IMR-90 (cell line): ENCODE data around the gene OPCML. TPM values are rescaled to one million over a fixed set of nuclear protein-coding genes. Genes with fewer than 3 reads are reported as not detected.

Source experiments
- ATAC-seq: fragments of 200-7000 bp; cut with Tn5 transposase; 2 replicates; pipeline ENCODE4 v1.9.1; 2020; ENCODE audit warnings: low read depth, mild to moderate bottlenecking, moderate library complexity
- BruUV-seq: library from RNA; stranded (reverse); fragments of 400-500 nt; replicated peaks from 2 replicates; lab custom pipeline; 2021; lab: Mats Ljungman, UMichigan
- CTCF ChIA-PET: fragments of 300-600 bp; formaldehyde crosslinking; extraction: SDS; loops from one replicate; lab custom pipeline; 2021; ENCODE audit warnings: antibody characterized with exemption; lab: Yijun Ruan, JAX
- POLR2A ChIA-PET: fragments of 300-600 bp; sonication (Branson Sonifier 250); formaldehyde crosslinking; loops from one replicate; lab custom pipeline; 2022; ENCODE audit warnings: antibody characterized with exemption; ENCODE audit not compliant: unreplicated experiment; lab: Charles Lee
- DNase-seq: peaks from one replicate; pipeline ENCODE4 v3.0.0; 2013
- H2AFZ ChIP-seq: replicated peaks from 2 replicates; pipeline ENCODE3; 2013; ENCODE audit warnings: low read length, mild to moderate bottlenecking; ENCODE audit not compliant: poor library complexity
- H2AK5ac ChIP-seq: 2 replicates; pipeline ENCODE4 v1.6.1; 2013; ENCODE audit warnings: low read depth, low read length, inconsistent platforms
- H2AK9ac ChIP-seq: replicated peaks from 2 replicates; pipeline ENCODE3; 2013; ENCODE audit warnings: mild to moderate bottlenecking, low read depth, low read length, moderate library complexity; ENCODE audit not compliant: poor library complexity
- H2BK120ac ChIP-seq: 2 replicates; pipeline ENCODE4 v1.6.1; 2013; ENCODE audit warnings: low read depth, low read length, inconsistent platforms
- H2BK15ac ChIP-seq: 3 replicates; pipeline ENCODE4 v1.6.1; 2013; ENCODE audit warnings: low read depth, low read length, inconsistent platforms
- H2BK20ac ChIP-seq: 2 replicates; pipeline ENCODE4 v1.6.1; 2013; ENCODE audit warnings: low read depth, mild to moderate bottlenecking, inconsistent platforms, low read length, moderate library complexity
- H2BK5ac ChIP-seq: 2 replicates; pipeline ENCODE4 v1.6.1; 2013; ENCODE audit warnings: mild to moderate bottlenecking, low read depth, low read length, inconsistent platforms; ENCODE audit not compliant: poor library complexity, severe bottlenecking
- H3K14ac ChIP-seq: replicated peaks from 2 replicates; pipeline ENCODE4 v1.6.1; 2013; ENCODE audit warnings: low read depth, low read length, inconsistent platforms
- H3K18ac ChIP-seq: 2 replicates; pipeline ENCODE4 v1.6.1; 2013; ENCODE audit warnings: low read depth, low read length, control low read depth
- H3K23ac ChIP-seq: 2 replicates; pipeline ENCODE4 v1.6.1; 2013; ENCODE audit warnings: low read depth, low read length, inconsistent platforms
- H3K27ac ChIP-seq: 2 replicates; pipeline ENCODE4 v1.5.1; 2013; ENCODE audit warnings: mild to moderate bottlenecking, control low read depth, low read length; ENCODE audit not compliant: insufficient read depth
- H3K27me3 ChIP-seq: 2 replicates; pipeline ENCODE4 v1.6.1; 2013; ENCODE audit warnings: low read length; ENCODE audit not compliant: control insufficient read depth, insufficient read depth
- H3K36me3 ChIP-seq: 2 replicates; pipeline ENCODE4 v1.6.1; 2013; ENCODE audit warnings: low read length, mixed read lengths; ENCODE audit not compliant: control insufficient read depth, insufficient read depth
- H3K4ac ChIP-seq: 2 replicates; pipeline ENCODE4 v1.6.1; 2013; ENCODE audit warnings: low read depth, low read length, inconsistent platforms
- H3K4me1 ChIP-seq: 2 replicates; pipeline ENCODE4 v1.6.1; 2013; ENCODE audit warnings: low read length, mixed read lengths; ENCODE audit not compliant: control insufficient read depth, insufficient read depth
- H3K4me2 ChIP-seq: 2 replicates; pipeline ENCODE4 v1.6.1; 2013; ENCODE audit warnings: low read depth, mild to moderate bottlenecking, control low read depth, low read length, moderate library complexity
- H3K4me3 ChIP-seq: 2 replicates; pipeline ENCODE4 v1.5.1; 2013; ENCODE audit warnings: low read depth, mild to moderate bottlenecking, control low read depth, low read length, moderate library complexity; ENCODE audit not compliant: insufficient read depth
- H3K56ac ChIP-seq: 2 replicates; pipeline ENCODE4 v1.6.1; 2013; ENCODE audit warnings: low read length, inconsistent platforms; ENCODE audit not compliant: insufficient read depth; ENCODE audit errors: extremely low read depth
- H3K79me1 ChIP-seq, 2 experiments: 2 replicates each; pipeline ENCODE4 v1.6.1; 2013; ENCODE audit warnings: low read length in 2 of 2, inconsistent platforms in 1 of 2, low read depth in 1 of 2
- H3K9ac ChIP-seq: 2 replicates; pipeline ENCODE4 v1.6.1; 2013; ENCODE audit warnings: low read depth, low read length, control low read depth
- H3K9me1 ChIP-seq: 2 replicates; pipeline ENCODE4 v1.6.1; 2013; ENCODE audit warnings: low read length, inconsistent platforms; ENCODE audit not compliant: insufficient read depth
- H3K9me3 ChIP-seq: 2 replicates; pipeline ENCODE4 v1.6.1; 2013; ENCODE audit warnings: low read length; ENCODE audit not compliant: control insufficient read depth, insufficient read depth
- H4K20me1 ChIP-seq: 2 replicates; pipeline ENCODE4 v1.6.1; 2013; ENCODE audit warnings: low read length, inconsistent platforms; ENCODE audit not compliant: insufficient read depth
- H4K5ac ChIP-seq: 2 replicates; pipeline ENCODE4 v1.6.1; 2013; ENCODE audit warnings: mild to moderate bottlenecking, low read depth, low read length, control low read depth
- H4K8ac ChIP-seq, 2 experiments: 2 replicates each; pipeline ENCODE4 v1.6.1; 2013; ENCODE audit warnings: low read depth in 2 of 2, low read length in 2 of 2, control low read depth in 1 of 2, inconsistent platforms in 1 of 2
- H4K91ac ChIP-seq: 2 replicates; pipeline ENCODE4 v1.6.1; 2013; ENCODE audit warnings: low read depth, low read length, inconsistent platforms; ENCODE audit not compliant: insufficient read depth
- CEBPB ChIP-seq: IDR thresholded peaks from 2 replicates; pipeline ENCODE4 v1.6.1; 2012; ENCODE audit warnings: low read depth, low read length, improper control_type of control experiment
- CHD1 ChIP-seq: IDR thresholded peaks from 2 replicates; pipeline ENCODE4 v1.6.1; 2012; ENCODE audit warnings: low read depth, low read length, improper control_type of control experiment
- FOS ChIP-seq: fragments of 150-350 bp; IDR thresholded peaks from 2 replicates; pipeline ENCODE4 v1.6.1; 2016; ENCODE audit warnings: low read depth, low read length
- MAFK ChIP-seq: IDR thresholded peaks from 2 replicates; pipeline ENCODE4 v1.6.1; 2012; ENCODE audit warnings: low read depth, low read length, improper control_type of control experiment
- MAZ ChIP-seq: IDR thresholded peaks from 2 replicates; pipeline ENCODE4 v1.6.1; 2012; ENCODE audit warnings: low read depth, mild to moderate bottlenecking, low read length, improper control_type of control experiment, moderate library complexity, borderline replicate concordance
- NFE2L2 ChIP-seq: fragments of 150-350 bp; IDR thresholded peaks from 2 replicates; pipeline ENCODE4 v1.6.1; 2016; ENCODE audit warnings: low read depth, mild to moderate bottlenecking, low read length
- POLR2A ChIP-seq: IDR thresholded peaks from 2 replicates; pipeline ENCODE4 v1.6.1; 2012; ENCODE audit warnings: mild to moderate bottlenecking, low read depth, low read length
- RAD21 ChIP-seq: IDR thresholded peaks from 2 replicates; pipeline ENCODE4 v1.6.1; 2012; ENCODE audit warnings: low read length, improper control_type of control experiment
- RCOR1 ChIP-seq: IDR thresholded peaks from 2 replicates; pipeline ENCODE4 v1.6.1; 2012; ENCODE audit warnings: mild to moderate bottlenecking, low read length, improper control_type of control experiment; ENCODE audit not compliant: insufficient replicate concordance
- RFX5 ChIP-seq: IDR thresholded peaks from 2 replicates; pipeline ENCODE4 v1.8.0; 2012; ENCODE audit warnings: low read depth, mild to moderate bottlenecking, low read length, moderate library complexity
- SMC3 ChIP-seq: fragments of 150-350 bp; IDR thresholded peaks from 2 replicates; pipeline ENCODE4 v1.6.1; 2016; ENCODE audit warnings: low read depth, mild to moderate bottlenecking, antibody characterized with exemption, low read length, moderate library complexity
- WGBS, 2 experiments: methylation state at CpG; one replicate each; pipeline versions ENCODE4 v1.1.5 to v1.1.7; 2013; ENCODE audit warnings: missing lambda C conversion rate in 2 of 2; ENCODE audit not compliant: insufficient read length in 1 of 2; ENCODE audit errors: extremely low coverage in 2 of 2; 5-methylcytosine and 5-hydroxymethylcytosine counted together
- dilution Hi-C: fragments of 300-500 bp; cut with HindIII; formaldehyde crosslinking; loops from one replicate; pipeline ENCODE4 v1.14.3; 2018; ENCODE audit warnings: low sequenced_read_pairs; ENCODE audit not compliant: unreplicated experiment
- in situ Hi-C: fragments of 300-500 bp; cut with MboI; formaldehyde crosslinking; loops from 3 replicates; pipeline ENCODE4 v1.14.3; 2019; ENCODE audit warnings: low sequenced_read_pairs, inconsistent platforms, mixed read lengths
- intact Hi-C: fragments of 100-400 bp; cut with micrococcal nuclease; formaldehyde crosslinking; loops from 2 replicates; pipeline ENCODE4 v1.10.0; 2022
- polyA plus RNA-seq, 3 experiments: library from polyadenylated mRNA; depleted of rRNA; stranded (reverse); fragments of >200 nt; gene quantifications; 2 replicates each; pipeline ENCODE4 v1.2.3, GENCODE V29; 2012; ENCODE audit warnings: low replicate concordance in 1 of 3
- total RNA-seq: library from RNA; depleted of rRNA; stranded (reverse); fragments of >200 nt; gene quantifications from 2 replicates; pipeline ENCODE4 v1.2.3, GENCODE V29; 2012
- TF ChIP-seq, protein P1 (sequence below): fragments of 150-350 bp; IDR thresholded peaks from 2 replicates; pipeline ENCODE4 v1.6.1; 2017; ENCODE audit warnings: mild to moderate bottlenecking, antibody characterized with exemption, low read length, low read depth
- TF ChIP-seq, protein P2 (sequence below): fragments of 150-350 bp; IDR thresholded peaks from 2 replicates; pipeline ENCODE4 v1.6.1; 2016; ENCODE audit warnings: low read depth, mild to moderate bottlenecking, low read length, moderate library complexity, borderline replicate concordance

The OPCML gene
- total and polyA plus RNA-seq, 2 of the 4 experiments (the other 2 are of a cell fraction): under 0.01 to 2.6 TPM

DNA sequence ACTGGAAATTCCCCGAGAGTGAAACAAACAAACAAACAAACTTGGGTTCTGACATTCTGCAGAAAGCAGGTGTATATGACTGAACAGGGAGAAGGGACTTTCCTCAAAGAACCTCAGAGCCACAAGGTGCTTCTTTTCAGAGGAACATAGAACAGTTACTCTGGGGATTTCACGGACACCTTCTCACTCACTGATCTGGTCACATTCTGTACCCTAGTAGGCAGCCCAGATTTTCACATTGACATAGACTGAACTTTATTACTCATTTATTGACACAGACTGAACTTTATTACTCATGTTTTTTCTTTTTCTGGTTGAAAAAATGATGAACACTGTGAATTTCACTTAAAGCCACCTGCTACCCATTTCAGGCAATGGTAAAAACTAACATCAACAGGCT is 263.0 kb downstream of the OPCML start:
- H3K56ac ChIP-seq: no peak overlapping the region
- no peak overlapping the region for H3K23ac ChIP-seq
- ChIA-PET CTCF (no interaction called here), POLR2A (no interaction called here)
- H3K4me1 ChIP-seq: no peaks in the 10 kb centered on the region
- H4K20me1 ChIP-seq: no peaks in the 10 kb centered on the region
- no peaks in the 10 kb centered on the region for H3K27me3 ChIP-seq
- no peak overlapping the region for H2BK15ac ChIP-seq
- H2BK5ac ChIP-seq: no peak overlapping the region
- no peak overlapping the region for H3K14ac ChIP-seq
- no peak for ATAC-seq
- H4K91ac ChIP-seq: no peak overlapping the region
- H3K36me3 ChIP-seq: no peaks in the 10 kb centered on the region
- no peak overlapping the region for H3K27ac ChIP-seq
- H3K9ac ChIP-seq: no peak overlapping the region
- no peak overlapping the region for H4K8ac ChIP-seq
- dilution Hi-C loops (no loop called here), in situ Hi-C loops (no loop called here), intact Hi-C loops (loop anchor here (10.0 kb wide), 1 partner anchor 1734 kb away; no protein-coding TSS in a partner anchor)
- no peak overlapping the region for H2AFZ ChIP-seq
- TF ChIP-seq RCOR1: no peak
- TF ChIP-seq, protein P1, sequence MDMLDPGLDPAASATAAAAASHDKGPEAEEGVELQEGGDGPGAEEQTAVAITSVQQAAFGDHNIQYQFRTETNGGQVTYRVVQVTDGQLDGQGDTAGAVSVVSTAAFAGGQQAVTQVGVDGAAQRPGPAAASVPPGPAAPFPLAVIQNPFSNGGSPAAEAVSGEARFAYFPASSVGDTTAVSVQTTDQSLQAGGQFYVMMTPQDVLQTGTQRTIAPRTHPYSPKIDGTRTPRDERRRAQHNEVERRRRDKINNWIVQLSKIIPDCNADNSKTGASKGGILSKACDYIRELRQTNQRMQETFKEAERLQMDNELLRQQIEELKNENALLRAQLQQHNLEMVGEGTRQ: no peak
- TF ChIP-seq CEBPB: no peak
- no peak for TF ChIP-seq MAFK
- TF ChIP-seq MAZ: no peak
- no peak for TF ChIP-seq FOS
- no peak for TF ChIP-seq RFX5
- no peak for TF ChIP-seq SMC3
- no peak for TF ChIP-seq CHD1
- TF ChIP-seq RAD21: no peak
- no peak for TF ChIP-seq POLR2A
- TF ChIP-seq NFE2L2: no peak
- TF ChIP-seq, protein P2, sequence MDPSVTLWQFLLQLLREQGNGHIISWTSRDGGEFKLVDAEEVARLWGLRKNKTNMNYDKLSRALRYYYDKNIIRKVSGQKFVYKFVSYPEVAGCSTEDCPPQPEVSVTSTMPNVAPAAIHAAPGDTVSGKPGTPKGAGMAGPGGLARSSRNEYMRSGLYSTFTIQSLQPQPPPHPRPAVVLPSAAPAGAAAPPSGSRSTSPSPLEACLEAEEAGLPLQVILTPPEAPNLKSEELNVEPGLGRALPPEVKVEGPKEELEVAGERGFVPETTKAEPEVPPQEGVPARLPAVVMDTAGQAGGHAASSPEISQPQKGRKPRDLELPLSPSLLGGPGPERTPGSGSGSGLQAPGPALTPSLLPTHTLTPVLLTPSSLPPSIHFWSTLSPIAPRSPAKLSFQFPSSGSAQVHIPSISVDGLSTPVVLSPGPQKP: no peak
- WGBS, 2 experiments: no CpG with 5 or more reads among the region's 2 CpGs
- H3K4me3 ChIP-seq: no peak overlapping the region
- H2AK9ac ChIP-seq: no peak overlapping the region
- DNase-seq: no peak
- no peaks in the 10 kb centered on the region for H3K9me1 ChIP-seq
- H3K79me1 ChIP-seq: no peaks in the 10 kb centered on the region
- no peak overlapping the region for H2AK5ac ChIP-seq
- no peak overlapping the region for H4K5ac ChIP-seq
- H2BK120ac ChIP-seq: no peak overlapping the region
- H3K18ac ChIP-seq: no peak overlapping the region
- BruUV-seq: no TSS peak
- H3K4ac ChIP-seq: no peak overlapping the region
- H2BK20ac ChIP-seq: no peak overlapping the region
- no peak overlapping the region for H3K4me2 ChIP-seq
- H3K9me3 ChIP-seq: peaks cover 18% of the 10 kb centered on the region
